PC-9 (cell line): ENCODE measurements around the gene RAP1GAP2. TPM values are rescaled to one million over a fixed set of nuclear protein-coding genes. Genes with fewer than 3 reads are reported as not detected.

ENCODE experiments used
- BruUV-seq: library from RNA; stranded (reverse); fragments of 400-500 nt; replicated peaks from 2 replicates; lab custom pipeline; 2021; lab: Mats Ljungman, UMichigan
- CTCF ChIA-PET: fragments of 300-600 bp; sonication (Branson Sonifier 250); formaldehyde crosslinking; loops from one replicate; lab custom pipeline; 2022; ENCODE audit warnings: antibody characterized with exemption; lab: Charles Lee
- POLR2A ChIA-PET: fragments of 300-600 bp; sonication (Branson Sonifier 250); formaldehyde crosslinking; loops from one replicate; lab custom pipeline; 2022; ENCODE audit warnings: antibody characterized with exemption; ENCODE audit not compliant: unreplicated experiment; lab: Charles Lee
- DNase-seq, 2 experiments: peaks; one replicate each; pipeline versions ENCODE4 v3.0.0 to v3.0.0-alpha.2; 2015 to 2022; ENCODE audit warnings: mixed read lengths in 1 of 2
- H2AFZ ChIP-seq: fragments of 200-600 bp; sonication (generic); 2 replicates; pipeline ENCODE4 v1.8.1; 2017; ENCODE audit warnings: antibody characterized with exemption
- H3F3A ChIP-seq: fragments of 200-600 bp; sonication (generic); 2 replicates; pipeline ENCODE4 v1.8.1; 2017; ENCODE audit warnings: antibody characterized with exemption, mild to moderate bottlenecking, low read depth; ENCODE audit not compliant: insufficient read depth
- H3K27ac ChIP-seq: fragments of 200-600 bp; sonication (generic); 2 replicates; pipeline ENCODE4 v1.6.1; 2016; ENCODE audit warnings: mixed run types
- H3K27me3 ChIP-seq: fragments of 200-600 bp; sonication (generic); 2 replicates; pipeline ENCODE4 v1.6.1; 2016; ENCODE audit warnings: low read depth, mixed run types; ENCODE audit not compliant: insufficient read depth
- H3K36me3 ChIP-seq: fragments of 200-600 bp; sonication (generic); 2 replicates; pipeline ENCODE4 v1.6.1; 2016; ENCODE audit warnings: low read depth, mixed run types
- H3K4me1 ChIP-seq: fragments of 200-600 bp; sonication (generic); replicated peaks from 2 replicates; pipeline ENCODE4 v1.6.1; 2016; ENCODE audit warnings: mixed run types; ENCODE audit not compliant: insufficient read depth
- H3K4me2 ChIP-seq: fragments of 200-600 bp; sonication (generic); 2 replicates; pipeline ENCODE4 v1.6.1; 2017; ENCODE audit warnings: mixed run types
- H3K4me3 ChIP-seq: fragments of 200-600 bp; sonication (generic); 2 replicates; pipeline ENCODE4 v1.6.1; 2016; ENCODE audit warnings: mixed run types
- H3K79me2 ChIP-seq: fragments of 200-600 bp; sonication (generic); 2 replicates; pipeline ENCODE4 v1.6.1; 2017; ENCODE audit warnings: low read depth, mixed run types
- H3K9me2 ChIP-seq: fragments of 200-600 bp; sonication (generic); 2 replicates; pipeline ENCODE4 v1.8.1; 2017; ENCODE audit warnings: mild to moderate bottlenecking; ENCODE audit not compliant: insufficient read depth
- H3K9me3 ChIP-seq: fragments of 200-600 bp; sonication (generic); 2 replicates; pipeline ENCODE4 v1.8.1; 2016; ENCODE audit warnings: low read depth; ENCODE audit not compliant: insufficient read depth
- H4K20me1 ChIP-seq: fragments of 200-600 bp; sonication (generic); 2 replicates; pipeline ENCODE4 v1.8.1; 2017; ENCODE audit not compliant: insufficient read depth
- EZH2 ChIP-seq: fragments of 200-600 bp; sonication (generic); IDR thresholded peaks from 2 replicates; pipeline ENCODE4 v1.8.0; 2017; ENCODE audit warnings: antibody characterized with exemption, low read depth
- intact Hi-C: fragments of 100-400 bp; cut with micrococcal nuclease; formaldehyde crosslinking; loops from one replicate; pipeline ENCODE4 v1.10.0; 2022; ENCODE audit not compliant: unreplicated experiment
- total RNA-seq: library from RNA; stranded (reverse); gene quantifications from 2 replicates; pipeline ENCODE4 v1.2.3, GENCODE V29; 2021
- TF ChIP-seq, protein P1 (sequence below): fragments of 200-600 bp; sonication (generic); conservative IDR thresholded peaks from 2 replicates; pipeline ENCODE4 v1.6.1; 2017; ENCODE audit warnings: mixed run types, antibody characterized with exemption, mild to moderate bottlenecking, moderate library complexity

Gene RAP1GAP2
- total RNA-seq, 1 experiment from 2014 or later, result 10.1 TPM

DNA sequence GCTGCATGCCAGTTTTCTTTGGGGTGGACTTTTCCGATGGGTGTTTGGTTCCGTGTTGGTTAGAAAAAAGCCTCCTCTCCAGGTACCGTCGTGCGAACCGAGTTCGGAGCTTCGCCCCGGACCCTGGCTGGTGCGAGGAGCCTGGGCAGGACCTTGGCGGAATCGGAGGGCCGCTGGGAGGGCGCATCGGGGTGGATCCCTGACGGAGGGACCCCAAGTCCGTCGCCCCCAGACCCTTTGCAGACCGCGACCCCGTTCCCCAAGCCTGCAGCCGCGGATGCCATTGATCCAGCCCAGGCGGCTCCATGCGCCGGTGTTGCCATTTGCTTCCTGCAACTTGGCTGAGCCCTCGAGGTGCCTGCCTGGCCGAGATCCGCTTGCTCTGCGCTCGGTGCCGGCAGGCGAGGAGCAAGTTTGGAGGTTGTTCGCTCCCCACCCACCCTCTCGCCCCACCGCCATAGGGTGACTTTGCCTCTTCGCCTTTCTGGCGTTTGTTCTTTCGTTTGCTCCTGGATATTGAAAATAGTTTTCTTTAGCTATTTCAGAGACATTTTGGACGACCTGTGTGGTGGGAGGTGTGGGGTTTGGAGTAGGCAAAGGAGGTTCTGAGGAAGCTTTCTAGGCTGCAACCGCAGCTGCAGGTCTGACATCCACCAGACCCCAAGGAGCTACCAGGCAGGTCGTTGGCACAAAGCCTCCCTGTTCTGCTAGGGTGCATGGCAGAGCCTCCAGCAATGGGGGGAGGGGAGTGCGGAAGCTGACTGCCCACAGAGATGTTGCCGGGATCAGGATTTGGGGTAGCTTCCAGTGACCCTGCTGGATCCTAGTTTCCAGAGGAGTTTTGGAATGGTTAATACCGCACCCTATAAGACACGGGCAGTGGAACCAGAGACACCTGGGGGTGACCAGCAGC is 58.2 kb downstream of the RAP1GAP2 start:
- intact Hi-C loops, result no loop called here
- TSS peak; percentile 49 for BruUV-seq
- no peaks in the 10 kb centered on the region for H3K9me3 ChIP-seq
- H2AFZ ChIP-seq, result peak overlapping the region; percentile 95
- H3K4me3 ChIP-seq, result peak overlapping the region; percentile 89
- H4K20me1 ChIP-seq, result no peaks in the 10 kb centered on the region
- H3K27ac ChIP-seq, result no peak overlapping the region
- peak overlapping the region; percentile 100 for H3K4me2 ChIP-seq
- H3K27me3 ChIP-seq, result 0 out of 2 replicates have a peak, but pooled peaks cover 6% of the 10 kb centered on the region
- H3K9me2 ChIP-seq, result no peaks in the 10 kb centered on the region
- H3K4me1 ChIP-seq, result peaks cover 11% of the 10 kb centered on the region; the same call in 1 of the 2 replicates
- H3K79me2 ChIP-seq, result no peaks in the 10 kb centered on the region
- ChIA-PET CTCF (interaction anchor here (0.6 to 1.0 kb wide), 2 partner anchors 15 to 101 kb away, joined by 4 to 6 read pairs; no protein-coding TSS in a partner anchor), POLR2A (interaction anchor here (0.5 kb wide), 1 partner anchor 52 kb away, joined by 13 read pairs; no protein-coding TSS in a partner anchor)
- TF ChIP-seq, protein P1, sequence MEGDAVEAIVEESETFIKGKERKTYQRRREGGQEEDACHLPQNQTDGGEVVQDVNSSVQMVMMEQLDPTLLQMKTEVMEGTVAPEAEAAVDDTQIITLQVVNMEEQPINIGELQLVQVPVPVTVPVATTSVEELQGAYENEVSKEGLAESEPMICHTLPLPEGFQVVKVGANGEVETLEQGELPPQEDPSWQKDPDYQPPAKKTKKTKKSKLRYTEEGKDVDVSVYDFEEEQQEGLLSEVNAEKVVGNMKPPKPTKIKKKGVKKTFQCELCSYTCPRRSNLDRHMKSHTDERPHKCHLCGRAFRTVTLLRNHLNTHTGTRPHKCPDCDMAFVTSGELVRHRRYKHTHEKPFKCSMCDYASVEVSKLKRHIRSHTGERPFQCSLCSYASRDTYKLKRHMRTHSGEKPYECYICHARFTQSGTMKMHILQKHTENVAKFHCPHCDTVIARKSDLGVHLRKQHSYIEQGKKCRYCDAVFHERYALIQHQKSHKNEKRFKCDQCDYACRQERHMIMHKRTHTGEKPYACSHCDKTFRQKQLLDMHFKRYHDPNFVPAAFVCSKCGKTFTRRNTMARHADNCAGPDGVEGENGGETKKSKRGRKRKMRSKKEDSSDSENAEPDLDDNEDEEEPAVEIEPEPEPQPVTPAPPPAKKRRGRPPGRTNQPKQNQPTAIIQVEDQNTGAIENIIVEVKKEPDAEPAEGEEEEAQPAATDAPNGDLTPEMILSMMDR, result no peak
- TF ChIP-seq EZH2, result no peak
- H3F3A ChIP-seq, result 0 out of 2 replicates have a peak, but pooled peaks cover 8% of the 10 kb centered on the region
- H3K36me3 ChIP-seq, result no peaks in the 10 kb centered on the region
- peak in 1 of 2 experiments; percentile 37 for DNase-seq

DNA sequence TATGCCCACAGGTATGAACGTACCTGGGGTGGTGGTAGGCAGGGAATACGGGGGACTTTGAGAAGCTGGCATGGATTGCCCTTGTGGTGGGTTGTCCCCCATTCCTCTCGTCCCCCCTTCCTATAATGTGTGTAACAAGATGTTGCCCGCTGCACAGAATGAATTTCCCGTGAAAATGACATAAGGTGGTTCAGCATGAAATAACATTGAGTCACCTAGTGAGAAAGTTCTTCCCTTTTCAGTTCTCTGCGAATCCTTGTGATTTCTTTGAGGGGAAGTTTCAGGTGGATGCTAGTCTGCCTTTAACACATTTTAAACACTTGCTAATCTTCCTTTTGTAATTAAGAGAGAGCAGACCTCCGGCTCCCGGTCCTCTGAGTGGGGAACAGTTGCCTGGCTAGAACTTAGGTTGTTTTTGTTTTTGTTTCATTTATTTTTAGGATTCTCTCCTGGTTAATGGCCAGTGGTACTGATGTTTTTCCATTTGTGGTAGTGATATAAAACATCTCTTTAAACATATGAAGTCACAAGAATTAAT is 58.9 kb downstream of the RAP1GAP2 start:
- no TSS peak for BruUV-seq
- Histone ChIP-seq H3K4me2 (peak overlapping the region; percentile 100), H4K20me1 (no peaks in the 10 kb centered on the region), H3K27ac (no peak overlapping the region), H3K4me1 (peaks cover 11% of the 10 kb centered on the region; the same call in 1 of the 2 replicates), H2AFZ (no peak overlapping the region), H3F3A (0 out of 2 replicates have a peak, but pooled peaks cover 8% of the 10 kb centered on the region), H3K79me2 (no peaks in the 10 kb centered on the region), H3K36me3 (no peaks in the 10 kb centered on the region), H3K9me3 (no peaks in the 10 kb centered on the region), H3K4me3 (peak overlapping the region; percentile 89; the same call in 1 of the 2 replicates), H3K27me3 (0 out of 2 replicates have a peak, but pooled peaks cover 6% of the 10 kb centered on the region), H3K9me2 (no peaks in the 10 kb centered on the region)
- no peak for DNase-seq
- POLR2A ChIA-PET, result interaction anchor here (0.5 kb wide), 1 partner anchor 51 kb away, joined by 13 read pairs; no protein-coding TSS in a partner anchor
- intact Hi-C loops, result no loop called here
- CTCF ChIA-PET, result interaction anchor here (0.6 to 1.0 kb wide), 2 partner anchors 14 to 101 kb away, joined by 4 to 6 read pairs; no protein-coding TSS in a partner anchor
- TF ChIP-seq EZH2, result no peak
- TF ChIP-seq, protein P1, result no peak

DNA sequence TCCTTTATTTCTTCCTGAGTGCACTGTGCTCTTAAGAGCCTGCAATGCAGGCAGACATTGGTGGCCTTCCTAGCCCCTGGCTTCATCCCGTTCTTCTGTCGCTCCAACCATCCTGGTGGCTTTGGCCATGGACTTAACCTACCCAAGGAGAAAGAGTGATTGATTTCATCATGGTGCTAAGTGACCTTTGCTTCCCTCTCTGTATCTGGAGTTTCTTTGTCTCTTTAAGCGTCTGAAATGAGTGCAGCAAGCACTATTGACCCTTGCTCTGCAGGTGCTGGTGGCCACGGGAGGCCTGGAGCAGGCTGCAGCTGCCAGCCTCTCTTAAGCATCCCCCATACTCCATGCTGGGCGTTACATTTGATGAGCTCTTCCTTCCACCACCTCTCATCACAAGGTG is 60.5 kb downstream of the RAP1GAP2 start:
- Histone ChIP-seq H3K4me1 (peaks cover 11% of the 10 kb centered on the region; the same call in 1 of the 2 replicates), H3K9me2 (no peaks in the 10 kb centered on the region), H3K4me3 (no peak overlapping the region), H4K20me1 (no peaks in the 10 kb centered on the region), H3K4me2 (no peak overlapping the region), H3K27me3 (0 out of 2 replicates have a peak, but pooled peaks cover 6% of the 10 kb centered on the region), H3K79me2 (no peaks in the 10 kb centered on the region), H3K36me3 (no peaks in the 10 kb centered on the region), H3K27ac (no peak overlapping the region), H3K9me3 (no peaks in the 10 kb centered on the region), H3F3A (0 out of 2 replicates have a peak, but pooled peaks cover 6% of the 10 kb centered on the region), H2AFZ (no peak overlapping the region)
- TF ChIP-seq, protein P1, result no peak
- TF ChIP-seq EZH2, result no peak
- DNase-seq, result no peak
- no TSS peak for BruUV-seq
- ChIA-PET CTCF (no interaction called here), POLR2A (no interaction called here)
- intact Hi-C loops, result no loop called here
